C4-2B (cell line): ENCODE results near the gene EXOSC5.
A peak's percentile ranks its signal among the peaks of the same experiment; 100 is the strongest.
"Not testable (repeated sequence)": the region's sequence is repeated elsewhere in the genome, so short reads cannot be mapped to it uniquely, and the experiment has no call there.

Source experiments
- H3K27ac ChIP-seq: fragments of 450-650 bp; 2 replicates; pipeline ENCODE4 v1.5.1; 2017
- ZFX ChIP-seq: fragments of 450-650 bp; IDR thresholded peaks from 2 replicates; pipeline ENCODE4 v1.6.1; 2017
- TF ChIP-seq, protein P1 (sequence below): fragments of 450-650 bp; conservative IDR thresholded peaks from 2 replicates; pipeline ENCODE4 v1.5.1; 2017; ENCODE audit warnings: mild to moderate bottlenecking

Gene EXOSC5

DNA sequence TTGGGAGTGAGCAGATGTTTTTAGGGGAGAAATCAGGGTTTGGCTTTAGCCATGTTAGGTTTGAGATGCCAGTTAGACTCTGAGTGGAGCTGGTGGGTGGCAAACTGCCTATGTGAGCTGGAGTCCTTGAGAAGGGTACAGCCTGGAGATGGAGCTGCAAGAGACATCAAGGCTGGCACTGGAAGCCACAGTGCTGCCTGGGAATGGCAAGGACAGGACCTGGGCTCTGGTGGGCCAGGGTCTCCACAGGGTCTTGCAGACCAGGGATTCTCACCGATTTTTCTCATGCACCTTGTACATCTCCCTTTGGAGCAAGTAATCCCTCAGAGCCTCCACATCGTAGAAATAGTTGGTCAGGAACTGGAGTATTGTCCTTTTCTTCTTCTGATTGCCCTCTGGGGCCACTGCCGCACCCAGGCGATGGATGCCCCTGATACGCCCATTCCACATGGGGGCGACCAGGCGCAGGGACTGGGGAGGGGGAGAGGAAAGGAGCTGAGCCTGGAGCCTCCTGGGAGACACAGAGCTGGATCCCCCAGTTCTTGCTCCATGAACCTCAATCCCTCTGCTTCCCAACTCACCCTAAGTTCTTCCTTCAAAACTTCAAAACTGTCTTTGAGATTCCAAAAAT, 40.9 kb upstream of the EXOSC5 start:
- TF ChIP-seq, protein P1, sequence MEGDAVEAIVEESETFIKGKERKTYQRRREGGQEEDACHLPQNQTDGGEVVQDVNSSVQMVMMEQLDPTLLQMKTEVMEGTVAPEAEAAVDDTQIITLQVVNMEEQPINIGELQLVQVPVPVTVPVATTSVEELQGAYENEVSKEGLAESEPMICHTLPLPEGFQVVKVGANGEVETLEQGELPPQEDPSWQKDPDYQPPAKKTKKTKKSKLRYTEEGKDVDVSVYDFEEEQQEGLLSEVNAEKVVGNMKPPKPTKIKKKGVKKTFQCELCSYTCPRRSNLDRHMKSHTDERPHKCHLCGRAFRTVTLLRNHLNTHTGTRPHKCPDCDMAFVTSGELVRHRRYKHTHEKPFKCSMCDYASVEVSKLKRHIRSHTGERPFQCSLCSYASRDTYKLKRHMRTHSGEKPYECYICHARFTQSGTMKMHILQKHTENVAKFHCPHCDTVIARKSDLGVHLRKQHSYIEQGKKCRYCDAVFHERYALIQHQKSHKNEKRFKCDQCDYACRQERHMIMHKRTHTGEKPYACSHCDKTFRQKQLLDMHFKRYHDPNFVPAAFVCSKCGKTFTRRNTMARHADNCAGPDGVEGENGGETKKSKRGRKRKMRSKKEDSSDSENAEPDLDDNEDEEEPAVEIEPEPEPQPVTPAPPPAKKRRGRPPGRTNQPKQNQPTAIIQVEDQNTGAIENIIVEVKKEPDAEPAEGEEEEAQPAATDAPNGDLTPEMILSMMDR: no peak
- TF ChIP-seq ZFX: no peak
- no peak overlapping the region for H3K27ac ChIP-seq

DNA sequence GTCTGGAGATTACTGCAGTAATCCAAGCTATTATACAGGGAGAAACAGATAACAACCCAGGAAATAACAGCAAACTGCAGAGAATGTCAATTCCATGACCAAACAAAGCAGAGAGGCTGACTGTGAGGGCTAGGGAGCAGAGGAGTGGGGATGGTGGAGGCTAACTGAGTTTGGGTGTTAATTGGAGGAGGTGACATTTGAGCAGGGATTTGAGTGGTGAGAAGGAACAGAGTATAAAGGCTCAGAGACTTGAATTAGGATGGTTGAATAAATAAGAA, 39.5 kb upstream of the EXOSC5 start:
- no peak for TF ChIP-seq ZFX
- TF ChIP-seq, protein P1: no peak
- H3K27ac ChIP-seq: no peak overlapping the region

DNA sequence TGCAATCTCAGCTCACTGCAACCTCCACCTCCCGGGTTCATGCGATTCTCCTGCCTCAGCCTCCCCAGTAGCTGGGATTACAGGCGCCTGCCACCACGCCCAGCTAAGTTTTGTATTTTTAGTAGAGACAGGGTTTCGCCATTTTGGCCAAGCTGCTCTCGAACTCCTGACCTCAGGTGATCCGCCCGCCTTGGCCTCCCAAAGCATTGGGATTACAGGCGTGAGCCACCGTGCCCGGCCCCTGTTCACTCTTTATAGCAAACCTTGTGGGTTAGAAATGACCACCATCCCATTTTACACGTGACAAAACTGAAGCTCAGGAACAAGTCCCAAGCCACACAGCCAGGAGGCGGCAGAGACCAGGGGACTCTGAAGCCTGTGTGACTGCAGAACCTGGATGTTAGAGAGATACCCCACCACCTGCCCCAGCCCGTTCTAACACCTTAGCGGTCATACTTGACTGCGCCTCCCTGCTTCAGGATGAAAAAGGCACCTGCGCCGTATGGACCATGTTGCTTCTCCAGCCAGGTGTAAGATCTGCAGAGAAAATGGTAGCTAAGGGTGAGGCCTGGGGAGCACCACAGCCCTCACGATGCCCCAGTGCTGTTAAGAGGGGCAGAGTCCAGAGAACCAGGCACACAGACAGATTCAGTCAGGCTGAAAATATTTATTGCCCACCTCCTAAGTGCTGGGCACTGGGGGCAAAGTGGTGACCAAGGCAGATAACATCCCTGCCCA, 38.9 kb upstream of the EXOSC5 start:
- TF ChIP-seq, protein P1: no peak
- no peak for TF ChIP-seq ZFX

DNA sequence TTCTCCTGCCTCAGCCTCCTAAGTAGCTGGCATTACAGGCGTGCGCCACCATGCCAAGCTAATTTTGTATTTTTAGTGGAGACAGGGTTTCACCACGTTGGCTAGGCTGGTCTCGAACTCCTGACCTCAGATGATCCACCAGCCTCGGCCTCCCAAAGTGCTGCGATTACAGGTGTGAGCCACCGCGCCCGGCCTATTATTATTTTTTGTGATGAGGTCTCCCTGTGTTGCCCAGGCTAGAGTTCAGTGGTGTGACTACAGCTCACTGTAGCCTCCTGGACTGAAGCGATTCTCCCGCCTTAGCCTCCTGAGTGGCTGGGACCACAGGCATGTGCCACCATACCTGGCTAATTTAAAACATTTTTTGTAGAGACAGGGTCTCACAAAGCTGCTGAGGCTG, 38.2 kb upstream of the EXOSC5 start:
- not testable (repeated sequence) for H3K27ac ChIP-seq

More for the DNA sequence above, 38.9 kb upstream of the EXOSC5 start:
- H3K27ac ChIP-seq: no peak overlapping the region

DNA sequence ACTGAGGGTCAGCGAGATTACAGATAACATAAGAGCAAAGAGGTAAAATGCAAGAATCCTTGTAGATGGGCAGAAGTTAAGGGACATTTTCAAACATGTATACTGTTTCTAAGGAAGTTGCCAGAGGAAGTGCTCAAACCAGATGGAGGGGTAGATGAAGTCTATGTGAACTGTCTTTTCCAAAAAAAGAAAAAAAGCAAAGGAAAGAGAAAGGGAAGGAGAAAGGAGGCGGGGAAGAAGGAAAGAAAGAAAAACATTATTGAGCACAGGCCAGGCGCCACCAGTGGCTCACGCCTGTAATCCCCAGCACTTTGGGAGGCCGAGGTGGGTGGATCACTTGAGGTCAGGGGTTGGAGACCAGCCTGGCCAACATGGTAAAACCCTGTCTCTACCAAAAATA, 37.3 kb upstream of the EXOSC5 start:
- H3K27ac ChIP-seq: no peak overlapping the region
- no peak for TF ChIP-seq ZFX
- TF ChIP-seq, protein P1: no peak

DNA sequence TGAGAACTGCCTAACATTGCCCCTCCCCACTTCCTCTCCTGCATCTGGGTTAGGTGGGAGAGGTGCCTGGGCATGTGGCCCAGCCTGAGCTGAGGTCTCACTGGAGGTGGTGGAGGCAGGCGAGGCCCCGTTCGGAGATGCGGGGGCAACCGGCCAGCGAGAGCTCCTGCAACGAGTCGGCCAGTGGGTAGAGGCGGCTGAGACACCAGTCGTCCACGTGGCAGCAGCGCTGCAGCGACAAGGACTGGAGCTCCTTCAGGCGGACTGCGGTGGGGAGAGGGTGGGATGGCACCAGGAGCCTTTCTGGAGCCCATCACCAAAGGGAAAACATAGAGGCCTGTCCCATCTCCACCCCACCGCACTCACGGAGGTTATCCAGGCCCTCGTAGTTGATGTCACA, 36.0 kb upstream of the EXOSC5 start:
- TF ChIP-seq, protein P1: no peak
- TF ChIP-seq ZFX: no peak
- no peak overlapping the region for H3K27ac ChIP-seq

DNA sequence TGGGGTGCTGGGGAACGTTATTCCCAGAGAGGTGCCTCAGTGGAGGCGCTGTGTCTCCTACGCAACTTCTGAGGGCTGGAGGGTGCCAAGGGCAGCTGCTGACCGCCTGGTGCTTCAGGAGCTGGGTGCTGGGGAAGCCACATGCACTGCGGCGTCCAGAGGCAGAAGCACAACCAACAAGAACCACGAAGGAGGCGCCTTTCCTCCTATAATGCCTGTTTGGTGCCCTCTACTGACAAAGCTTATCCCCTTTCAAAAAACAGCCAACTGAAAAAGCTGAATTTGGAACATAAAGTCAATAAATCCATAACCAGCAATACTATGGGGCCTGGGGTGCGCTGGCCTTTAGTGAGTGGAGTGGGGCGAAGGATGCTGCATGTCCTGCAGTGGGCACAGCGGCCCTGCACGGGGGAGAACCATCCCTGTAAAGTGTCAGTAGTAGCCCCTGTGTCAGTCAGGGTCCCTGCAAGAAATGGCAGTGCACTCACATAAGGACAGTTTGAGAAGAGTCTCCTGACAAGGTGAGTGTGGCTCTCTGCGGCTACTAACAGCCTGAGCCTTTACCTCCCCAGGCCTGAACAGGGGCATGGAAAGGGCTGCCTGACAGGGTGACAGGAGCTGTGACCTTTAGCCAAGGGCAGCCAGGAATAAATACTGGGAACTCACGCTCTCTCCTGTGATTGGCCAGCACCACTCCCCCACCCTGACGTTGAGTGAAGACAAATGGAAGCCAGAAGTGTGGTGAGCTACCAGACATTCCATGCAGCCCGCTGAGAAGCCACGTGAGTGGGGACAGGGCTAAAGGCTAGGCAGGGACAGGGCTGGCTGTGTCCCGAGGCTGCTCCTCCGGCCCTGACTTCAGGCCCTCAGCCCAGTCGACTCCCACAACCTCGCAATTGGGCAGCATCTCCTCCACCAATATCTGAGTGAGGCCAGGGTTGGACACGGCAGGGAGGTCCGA, 34.5 kb upstream of the EXOSC5 start:
- TF ChIP-seq, protein P1: peak; percentile 1; the same call in 1 of the 2 replicates
- no peak for TF ChIP-seq ZFX
- H3K27ac ChIP-seq: no peak overlapping the region
